Activated naive CD4-positive, alpha-beta T cell treated with anti-CD3 and anti-CD28 coated beads, Interleukin-2, amount 50 U/mL, for 24 hours (primary cell): Measurements from ENCODE around the gene BCAS3.
"Not testable (repeated sequence)": the region's sequence is repeated elsewhere in the genome, so short reads cannot be mapped to it uniquely, and the experiment has no call there.

Experiments
- H3K27ac Mint-ChIP-seq: one replicate; pipeline ENCODE4 v1.8.0; 2021; ENCODE audit warnings: mild to moderate bottlenecking, mixed read lengths
- H3K27me3 Mint-ChIP-seq: one replicate; pipeline ENCODE4 v1.8.0; 2021; ENCODE audit warnings: mixed read lengths
- H3K36me3 Mint-ChIP-seq: one replicate; pipeline ENCODE4 v1.8.0; 2021; ENCODE audit warnings: mixed read lengths
- H3K4me1 Mint-ChIP-seq: one replicate; pipeline ENCODE4 v1.8.0; 2021; ENCODE audit warnings: mixed read lengths
- H3K4me3 Mint-ChIP-seq: one replicate; pipeline ENCODE4 v1.8.0; 2021; ENCODE audit warnings: mild to moderate bottlenecking, mixed read lengths
- H3K9me3 Mint-ChIP-seq: one replicate; pipeline ENCODE4 v1.8.0; 2021; ENCODE audit warnings: mixed read lengths

BCAS3 gene

DNA sequence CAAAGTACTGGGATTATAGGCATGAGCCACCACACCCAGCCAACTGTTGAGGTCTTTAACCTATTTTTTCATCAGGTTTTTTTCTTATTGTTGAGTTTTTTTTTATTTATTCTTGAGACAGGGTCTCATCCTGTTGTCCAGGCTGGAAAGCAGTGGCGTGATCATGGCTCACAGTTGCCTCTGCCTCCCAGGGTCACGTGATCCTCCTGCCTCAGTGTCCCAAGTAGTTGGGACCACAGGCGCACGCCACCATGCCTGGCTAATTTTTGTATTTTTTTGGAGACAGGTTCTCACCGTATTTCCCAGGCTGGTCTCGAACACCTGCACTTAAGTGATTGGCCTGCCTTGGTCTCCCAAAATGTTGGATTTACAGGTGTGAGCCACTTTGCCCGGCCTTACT lies 95.9 kb downstream of the BCAS3 start:
- Mint-ChIP-seq H3K27me3 (no peaks in the 10 kb centered on the region), H3K27ac (no peak overlapping the region), H3K36me3 (no peaks in the 10 kb centered on the region), H3K4me1 (peaks cover 3% of the 10 kb centered on the region), H3K9me3 (no peaks in the 10 kb centered on the region), H3K4me3 (no peak overlapping the region)

DNA sequence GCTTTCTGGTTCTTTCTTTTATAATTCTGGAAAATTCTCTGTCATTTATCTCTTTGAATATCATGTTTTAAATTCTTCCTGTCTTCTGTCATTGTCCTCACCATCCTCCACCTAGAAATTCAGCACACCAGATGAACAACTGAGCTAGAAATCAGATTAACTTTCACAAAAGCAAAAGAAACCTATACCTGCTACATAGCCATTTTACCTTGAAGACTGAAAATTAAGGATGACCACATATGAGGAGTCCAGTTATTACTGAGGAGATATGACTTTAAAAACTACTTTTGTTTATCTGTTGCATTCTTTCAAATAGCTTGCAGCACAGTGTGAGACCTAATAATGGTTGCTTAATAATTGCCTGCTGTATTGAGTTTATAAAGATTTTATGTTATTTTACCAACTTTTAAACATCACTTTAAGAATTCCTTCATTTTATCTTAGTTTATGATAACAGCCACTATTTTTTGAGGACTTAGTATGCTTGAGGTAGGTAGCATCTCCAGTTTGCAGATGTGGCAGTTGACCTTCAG lies 104.3 kb downstream of the BCAS3 start:
- Mint-ChIP-seq H3K4me1 (no peaks in the 10 kb centered on the region), H3K27ac (no peak overlapping the region), H3K9me3 (no peaks in the 10 kb centered on the region), H3K36me3 (no peaks in the 10 kb centered on the region), H3K4me3 (no peak overlapping the region), H3K27me3 (no peaks in the 10 kb centered on the region)

DNA sequence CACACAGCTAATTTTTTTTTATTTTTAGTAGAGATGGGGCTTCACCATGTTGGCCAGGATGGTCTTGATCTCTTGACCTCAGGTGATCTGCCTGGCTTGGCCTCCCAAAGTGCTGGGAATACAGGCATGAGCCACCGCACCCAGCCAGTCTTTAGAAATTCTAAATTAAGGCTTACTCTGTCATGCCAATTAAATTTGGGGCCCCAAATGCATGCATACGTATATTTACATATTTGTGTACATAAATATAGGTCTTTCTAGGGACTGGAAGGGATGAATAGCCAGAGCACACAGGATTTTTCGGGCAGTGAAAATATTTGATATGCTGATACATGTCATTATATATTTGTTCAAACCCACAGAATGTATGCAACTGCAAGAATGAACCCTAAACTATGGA lies 105.1 kb downstream of the BCAS3 start:
- Mint-ChIP-seq H3K27me3 (no peaks in the 10 kb centered on the region), H3K4me1 (no peaks in the 10 kb centered on the region), H3K9me3 (no peaks in the 10 kb centered on the region), H3K4me3 (no peak overlapping the region), H3K36me3 (no peaks in the 10 kb centered on the region), H3K27ac (no peak overlapping the region)

DNA sequence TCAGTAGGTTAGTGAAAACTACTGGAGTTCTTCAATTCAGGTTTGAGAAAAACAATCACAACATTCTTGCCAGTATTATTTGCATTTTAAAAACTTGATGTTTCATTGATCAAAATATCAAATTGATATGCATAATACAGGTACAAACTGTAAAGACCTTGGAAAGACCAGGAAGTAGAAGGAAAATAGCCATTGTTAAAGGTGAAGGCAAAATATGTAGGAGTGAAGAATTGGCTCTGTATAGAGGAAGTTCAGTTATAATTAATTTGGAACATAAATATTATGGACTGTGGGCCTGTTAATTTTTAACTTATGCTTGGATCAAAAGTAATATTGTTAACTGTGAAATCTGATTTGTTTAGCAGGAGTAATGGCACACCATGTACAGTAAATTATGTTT lies 112.6 kb downstream of the BCAS3 start:
- Mint-ChIP-seq H3K27me3 (no peaks in the 10 kb centered on the region), H3K4me1 (no peaks in the 10 kb centered on the region), H3K9me3 (no peaks in the 10 kb centered on the region), H3K4me3 (no peak overlapping the region), H3K36me3 (peaks cover 2% of the 10 kb centered on the region), H3K27ac (no peak overlapping the region)

DNA sequence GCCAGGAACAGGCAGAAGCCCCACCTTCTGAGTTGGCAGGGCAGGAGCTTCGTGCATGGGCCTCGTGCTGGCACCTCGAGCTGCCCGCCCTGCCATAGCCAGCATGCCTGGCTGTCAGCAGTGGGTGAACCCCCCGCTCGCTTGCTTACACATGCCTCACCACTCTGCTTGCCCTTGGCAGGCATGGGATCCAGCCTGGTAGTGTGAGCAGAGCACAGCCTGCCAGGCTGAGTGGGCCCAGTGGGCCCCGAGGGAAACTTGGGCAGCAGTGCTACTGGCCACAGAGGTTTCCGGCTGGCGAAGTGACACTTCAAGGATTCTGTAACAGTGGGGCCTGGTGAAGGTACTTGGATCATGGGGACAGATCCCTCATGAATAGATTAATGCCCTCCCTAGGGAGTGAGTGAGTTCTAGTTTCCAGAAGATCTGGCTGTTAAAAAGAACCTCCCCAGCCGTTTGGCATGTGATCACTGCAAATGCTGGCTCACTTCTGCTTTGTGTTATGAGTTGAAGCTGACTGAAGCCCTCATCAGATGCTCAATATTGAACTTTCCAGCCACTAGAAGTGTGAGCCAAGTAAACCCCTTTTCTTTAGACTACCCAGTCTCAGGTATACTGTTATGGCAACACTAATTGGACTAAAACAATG lies 114.7 kb downstream of the BCAS3 start:
- Mint-ChIP-seq H3K27ac (no peak overlapping the region), H3K4me1 (peaks cover 8% of the 10 kb centered on the region), H3K36me3 (peaks cover 2% of the 10 kb centered on the region), H3K4me3 (no peak overlapping the region), H3K27me3 (no peaks in the 10 kb centered on the region), H3K9me3 (no peaks in the 10 kb centered on the region)

DNA sequence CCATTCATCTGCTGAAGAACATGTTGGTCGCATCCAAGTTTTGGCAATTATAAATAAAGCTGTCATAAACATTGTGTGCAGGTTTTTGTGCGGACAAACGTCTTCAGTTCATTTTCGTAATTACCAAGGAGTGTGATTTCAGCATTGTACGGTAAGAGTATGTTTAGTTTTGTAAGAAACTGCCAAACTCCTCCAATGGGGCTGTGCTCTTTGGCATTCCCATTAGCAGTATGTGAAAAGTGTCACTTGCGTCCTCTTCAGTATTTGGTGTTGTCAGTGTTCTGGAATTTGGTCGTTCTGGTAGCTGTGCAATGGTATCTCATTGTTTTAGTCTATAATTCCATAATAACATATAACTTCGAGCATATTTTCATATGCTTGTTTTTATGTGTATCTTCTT lies 120.9 kb downstream of the BCAS3 start:
- Mint-ChIP-seq H3K27ac (no peak overlapping the region), H3K36me3 (peaks cover 5% of the 10 kb centered on the region), H3K4me3 (no peak overlapping the region), H3K4me1 (peaks cover 8% of the 10 kb centered on the region), H3K27me3 (no peaks in the 10 kb centered on the region), H3K9me3 (no peaks in the 10 kb centered on the region)

DNA sequence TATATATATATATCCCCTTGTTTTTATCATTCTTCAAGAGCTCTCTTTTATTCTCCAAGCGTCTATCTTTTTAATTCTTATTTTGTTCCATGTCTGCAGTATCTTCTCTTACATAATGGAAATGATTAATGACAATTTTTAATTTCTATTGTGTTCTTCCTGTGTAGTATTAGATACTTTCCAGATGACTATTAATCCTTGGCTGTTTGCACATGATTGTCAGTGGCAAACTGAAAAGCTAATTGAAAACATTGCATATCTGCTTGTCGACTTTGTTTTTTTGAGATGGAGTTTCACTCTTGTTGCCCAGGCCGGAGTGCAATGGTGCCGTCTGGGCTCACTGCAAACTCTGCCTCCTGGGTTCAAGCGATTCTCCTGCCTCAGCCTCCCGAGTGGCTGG lies 124.7 kb downstream of the BCAS3 start:
- Mint-ChIP-seq H3K4me3 (no peak overlapping the region), H3K9me3 (no peaks in the 10 kb centered on the region), H3K27me3 (no peaks in the 10 kb centered on the region), H3K36me3 (peaks cover 6% of the 10 kb centered on the region), H3K27ac (no peak overlapping the region), H3K4me1 (no peaks in the 10 kb centered on the region)

DNA sequence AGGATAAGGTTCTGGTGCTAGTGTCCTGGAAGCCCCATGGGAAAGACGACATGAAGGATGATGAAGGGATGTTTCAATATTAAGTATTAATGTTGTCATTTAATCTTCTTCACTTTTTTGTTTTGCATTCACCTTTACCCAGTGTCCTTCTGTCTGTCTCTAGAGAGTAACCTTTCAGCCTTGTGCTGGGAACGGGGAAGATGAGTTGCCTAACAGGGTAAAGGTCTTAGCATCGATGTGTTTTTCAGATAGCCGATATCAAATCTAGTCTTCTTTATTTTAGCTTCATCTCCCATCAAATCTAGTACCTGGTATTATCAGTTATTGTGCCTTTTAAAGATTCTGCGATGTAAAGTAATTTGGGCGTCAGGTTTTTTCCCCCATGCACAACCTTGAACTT lies 125.4 kb downstream of the BCAS3 start:
- H3K36me3 Mint-ChIP-seq = peaks cover 6% of the 10 kb centered on the region
- H3K4me1 Mint-ChIP-seq = no peaks in the 10 kb centered on the region
- H3K27ac Mint-ChIP-seq = no peak overlapping the region
- no peaks in the 10 kb centered on the region for H3K9me3 Mint-ChIP-seq
- no peak overlapping the region for H3K4me3 Mint-ChIP-seq
- no peaks in the 10 kb centered on the region for H3K27me3 Mint-ChIP-seq

DNA sequence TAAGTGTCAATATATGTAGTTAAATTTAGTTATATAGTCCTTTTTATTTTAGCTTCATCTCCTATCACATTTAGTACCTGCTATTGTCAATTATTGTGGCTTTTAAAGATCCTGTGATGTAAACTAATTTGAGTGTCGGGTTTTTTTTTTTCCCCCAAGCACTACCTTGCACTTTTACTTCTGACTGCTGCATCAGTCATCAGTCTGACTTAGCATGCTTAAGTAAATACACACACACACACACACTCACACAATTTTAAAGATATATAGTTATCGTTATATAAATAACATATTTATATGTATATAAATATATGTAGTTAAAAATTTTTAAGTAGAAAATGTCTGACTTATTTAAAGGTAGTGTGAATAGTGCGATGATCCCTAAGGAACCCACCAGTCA lies 127.2 kb downstream of the BCAS3 start:
- Mint-ChIP-seq H3K9me3 (no peaks in the 10 kb centered on the region), H3K4me3 (no peak overlapping the region), H3K27me3 (no peaks in the 10 kb centered on the region)

DNA sequence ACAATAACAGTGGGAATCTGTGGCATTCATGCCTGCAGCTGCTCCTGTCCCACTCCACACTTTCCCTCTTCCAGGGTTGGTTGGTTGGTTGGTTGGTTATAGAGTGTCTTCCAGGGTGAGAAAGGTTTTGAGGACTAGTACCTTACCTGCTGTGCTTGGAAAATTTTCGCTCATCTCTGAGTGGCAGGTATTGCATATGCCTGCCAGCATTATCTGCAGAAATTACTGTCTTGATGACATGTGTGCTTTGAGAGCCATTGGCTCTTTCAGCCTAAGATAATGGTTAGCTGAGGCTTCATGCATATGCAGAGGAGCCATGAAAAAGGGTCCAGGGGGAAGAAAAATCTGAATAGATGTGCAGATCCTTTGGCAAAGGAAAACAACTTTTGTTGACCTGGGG lies 131.8 kb downstream of the BCAS3 start:
- H3K4me3 Mint-ChIP-seq = no peak overlapping the region
- H3K9me3 Mint-ChIP-seq = peaks cover 12% of the 10 kb centered on the region
- H3K27me3 Mint-ChIP-seq = no peaks in the 10 kb centered on the region
- peaks cover 42% of the 10 kb centered on the region for H3K36me3 Mint-ChIP-seq
- H3K27ac Mint-ChIP-seq = no peak overlapping the region
- H3K4me1 Mint-ChIP-seq = no peaks in the 10 kb centered on the region

More for the DNA sequence above, 127.2 kb downstream of the BCAS3 start:
- Mint-ChIP-seq H3K27ac (no peak overlapping the region), H3K36me3 (peaks cover 19% of the 10 kb centered on the region), H3K4me1 (no peaks in the 10 kb centered on the region)

DNA sequence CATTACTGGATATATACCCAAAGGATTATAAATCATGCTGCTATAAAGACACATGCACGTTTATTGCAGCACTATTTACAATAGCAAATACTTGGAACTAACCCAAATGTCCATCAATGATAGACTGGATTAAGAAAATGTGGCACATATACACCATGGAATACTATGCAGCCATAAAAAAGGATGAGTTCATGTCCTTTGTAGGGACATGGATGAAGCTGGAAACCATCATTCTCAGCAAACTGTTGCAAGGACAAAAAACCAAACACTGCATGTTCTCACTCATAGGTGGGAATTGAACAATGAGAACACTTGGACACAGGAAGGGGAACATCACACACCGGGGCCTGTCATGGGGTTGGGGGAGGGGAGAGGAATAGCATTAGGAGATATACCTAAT lies 137.3 kb downstream of the BCAS3 start:
- H3K4me1 Mint-ChIP-seq, H3K4me3 Mint-ChIP-seq, H3K27me3 Mint-ChIP-seq, H3K27ac Mint-ChIP-seq: not testable (repeated sequence)
- Mint-ChIP-seq H3K36me3 (peaks cover 32% of the 10 kb centered on the region), H3K9me3 (peaks cover 12% of the 10 kb centered on the region)

DNA sequence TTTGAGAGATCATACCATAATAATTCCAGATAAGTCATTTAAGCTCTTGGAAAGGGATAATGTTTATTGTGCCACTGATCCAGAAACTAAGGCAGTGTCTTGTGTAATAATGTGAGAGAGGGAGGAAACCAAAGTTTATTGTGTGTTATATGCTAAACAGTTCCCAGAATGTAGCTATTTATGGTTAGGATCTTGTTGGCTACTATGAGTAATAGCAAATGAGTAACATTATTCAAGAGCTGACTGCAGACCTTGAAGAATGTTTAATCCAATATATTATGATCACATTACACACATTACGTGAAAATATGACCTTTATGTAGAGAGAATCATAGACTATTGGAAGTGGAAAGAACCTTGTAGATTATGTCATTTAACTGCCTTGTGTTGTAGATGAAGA lies 139.5 kb downstream of the BCAS3 start:
- Mint-ChIP-seq H3K27ac (no peak overlapping the region), H3K9me3 (peaks cover 9% of the 10 kb centered on the region), H3K4me3 (no peak overlapping the region), H3K4me1 (no peaks in the 10 kb centered on the region), H3K27me3 (no peaks in the 10 kb centered on the region), H3K36me3 (peaks cover 18% of the 10 kb centered on the region)

DNA sequence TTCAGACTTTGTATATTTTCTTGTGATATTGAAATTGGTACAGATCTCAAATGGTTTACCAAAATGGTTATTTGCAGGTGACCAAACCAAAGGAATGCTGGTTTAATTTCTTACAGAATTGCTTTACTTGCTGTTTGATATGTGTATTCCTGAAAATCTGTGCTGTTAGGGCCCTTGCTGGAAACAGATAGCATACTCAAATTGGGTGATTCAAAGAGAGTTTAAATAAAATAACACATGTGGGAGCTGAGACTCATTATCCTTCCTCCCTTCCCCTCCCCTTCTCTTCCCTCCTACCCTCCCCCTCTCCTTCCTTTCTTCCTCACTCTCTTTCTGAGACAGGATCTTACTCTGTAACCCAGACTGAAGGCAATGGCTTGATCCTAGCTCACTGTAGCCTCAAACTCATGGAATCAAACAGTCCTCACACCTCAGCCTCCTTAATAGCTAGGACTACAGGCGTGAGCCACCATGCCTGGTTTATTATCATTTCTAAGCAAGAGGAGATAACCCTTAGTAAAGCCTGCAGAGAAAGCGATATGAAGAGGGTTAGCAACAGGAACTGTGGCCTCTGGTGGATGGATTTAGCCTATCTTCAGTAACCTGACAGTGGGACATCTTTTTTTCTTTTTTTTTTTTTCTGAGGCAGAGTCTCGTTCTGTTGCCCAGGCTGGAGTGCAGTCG lies 141.9 kb downstream of the BCAS3 start:
- Mint-ChIP-seq H3K27me3 (no peaks in the 10 kb centered on the region), H3K27ac (no peak overlapping the region), H3K4me1 (no peaks in the 10 kb centered on the region), H3K36me3 (peaks cover 10% of the 10 kb centered on the region), H3K4me3 (no peak overlapping the region), H3K9me3 (no peaks in the 10 kb centered on the region)

DNA sequence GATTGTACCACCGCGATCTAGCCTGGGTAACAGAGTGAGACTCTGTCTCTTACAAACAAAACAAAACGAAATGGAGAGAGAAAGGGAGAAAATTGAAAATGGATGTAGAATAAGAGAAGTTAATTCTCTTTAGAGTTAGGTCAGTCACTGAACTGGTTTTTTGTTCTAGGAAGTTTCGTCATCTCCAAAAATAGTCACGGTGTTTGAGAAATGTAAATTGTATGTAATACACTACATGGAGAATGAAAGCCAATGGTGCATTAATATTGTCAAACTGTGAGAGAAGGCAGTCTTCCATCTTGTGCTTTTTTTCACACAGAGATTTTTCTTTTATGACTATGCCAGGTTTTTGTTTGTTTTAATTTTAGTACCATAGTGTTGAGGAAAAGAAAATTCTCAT lies 145.9 kb downstream of the BCAS3 start:
- no peaks in the 10 kb centered on the region for H3K27me3 Mint-ChIP-seq
- no peaks in the 10 kb centered on the region for H3K9me3 Mint-ChIP-seq
- H3K4me1 Mint-ChIP-seq = no peaks in the 10 kb centered on the region
- H3K4me3 Mint-ChIP-seq = no peak overlapping the region
- H3K27ac Mint-ChIP-seq = no peak overlapping the region
- peaks cover 5% of the 10 kb centered on the region for H3K36me3 Mint-ChIP-seq

DNA sequence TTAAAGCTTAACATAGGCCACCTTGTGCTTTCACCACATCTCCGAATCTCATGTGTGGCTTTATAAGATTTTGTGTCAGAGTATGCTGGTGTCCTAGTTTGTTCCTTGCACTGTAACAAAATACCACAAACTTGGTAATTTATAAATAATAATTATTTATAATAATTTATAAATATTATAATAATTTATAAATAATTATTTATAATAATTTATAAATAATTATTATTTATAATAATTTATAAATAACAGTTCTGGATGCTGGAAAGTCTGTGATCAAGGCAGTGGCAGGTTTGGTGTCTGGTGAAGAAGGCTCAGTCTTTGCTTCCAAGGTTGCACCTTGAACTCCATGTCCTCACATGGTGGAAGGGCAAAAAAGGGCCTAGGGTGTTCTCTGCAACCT lies 147.7 kb downstream of the BCAS3 start:
- Mint-ChIP-seq H3K27me3 (no peaks in the 10 kb centered on the region), H3K9me3 (no peaks in the 10 kb centered on the region), H3K27ac (no peak overlapping the region), H3K4me3 (no peak overlapping the region), H3K4me1 (no peaks in the 10 kb centered on the region), H3K36me3 (peaks cover 5% of the 10 kb centered on the region)

DNA sequence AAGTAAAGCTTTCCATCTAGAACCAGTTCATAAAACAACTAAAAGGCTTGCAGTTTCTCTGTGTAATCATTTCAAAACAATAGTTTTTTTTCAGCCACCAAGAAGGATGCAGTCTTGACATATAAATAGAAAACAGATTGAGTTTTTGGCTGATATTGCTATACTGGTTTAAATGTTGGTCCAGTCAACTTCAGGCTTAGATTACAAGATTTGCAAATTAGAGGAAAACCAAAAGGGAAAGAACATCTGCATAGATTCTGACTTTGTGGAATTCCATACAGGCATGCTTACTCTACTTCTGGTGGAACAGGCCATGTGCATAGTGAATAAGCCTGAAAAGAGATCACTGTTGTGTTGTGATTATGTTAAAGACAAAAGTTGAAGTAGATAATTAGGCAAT lies 150.3 kb downstream of the BCAS3 start:
- H3K36me3 Mint-ChIP-seq = peaks cover 3% of the 10 kb centered on the region

More for the DNA sequence above, 150.3 kb downstream of the BCAS3 start:
- Mint-ChIP-seq H3K4me3 (no peak overlapping the region), H3K9me3 (no peaks in the 10 kb centered on the region), H3K4me1 (peaks cover 13% of the 10 kb centered on the region), H3K27ac (no peak overlapping the region), H3K27me3 (no peaks in the 10 kb centered on the region)
